D721Med (cell line): ENCODE measurements around the gene CSTA.
A peak's percentile ranks its signal among the peaks of the same experiment; 100 is the strongest.

Experiments used
- DNase-seq: peaks from one replicate; pipeline ENCODE4 v3.0.0; 2011; ENCODE audit warnings: low spot score; ENCODE audit not compliant: insufficient read length
- FAIRE-seq: peaks from 2 replicates; lab custom pipeline; 2011; peaks lifted over from hg19 to GRCh38; lab: Jason Lieb, UNC
- TF ChIP-seq, protein P1 (sequence below): IDR thresholded peaks from 2 replicates; pipeline ENCODE4 v1.5.1; 2012; ENCODE audit warnings: mild to moderate bottlenecking, control low read depth; ENCODE audit not compliant: insufficient read depth; ENCODE audit errors: missing control alignments

The CSTA gene

DNA sequence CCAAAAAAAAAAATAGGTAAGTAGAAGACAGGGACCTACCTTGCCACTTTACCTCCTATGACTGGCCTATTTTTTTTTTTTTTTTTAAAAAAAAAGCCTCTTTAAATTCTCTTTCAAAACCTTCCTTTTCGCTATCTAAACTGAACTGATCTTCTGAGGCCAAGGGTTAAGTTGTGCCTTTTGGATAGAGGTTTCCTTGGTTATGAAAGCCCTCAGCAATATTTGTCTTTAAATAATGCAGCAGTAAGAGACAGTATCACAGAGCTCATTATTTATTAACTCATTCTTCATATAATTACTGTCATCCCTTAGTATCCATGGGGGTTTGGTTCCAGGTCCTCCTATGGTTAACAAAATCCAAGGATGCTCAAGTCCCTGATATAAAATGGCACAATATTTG, 49.0 kb downstream of the CSTA start:
- FAIRE-seq (no peak), DNase-seq (no peak)
- TF ChIP-seq, protein P1, sequence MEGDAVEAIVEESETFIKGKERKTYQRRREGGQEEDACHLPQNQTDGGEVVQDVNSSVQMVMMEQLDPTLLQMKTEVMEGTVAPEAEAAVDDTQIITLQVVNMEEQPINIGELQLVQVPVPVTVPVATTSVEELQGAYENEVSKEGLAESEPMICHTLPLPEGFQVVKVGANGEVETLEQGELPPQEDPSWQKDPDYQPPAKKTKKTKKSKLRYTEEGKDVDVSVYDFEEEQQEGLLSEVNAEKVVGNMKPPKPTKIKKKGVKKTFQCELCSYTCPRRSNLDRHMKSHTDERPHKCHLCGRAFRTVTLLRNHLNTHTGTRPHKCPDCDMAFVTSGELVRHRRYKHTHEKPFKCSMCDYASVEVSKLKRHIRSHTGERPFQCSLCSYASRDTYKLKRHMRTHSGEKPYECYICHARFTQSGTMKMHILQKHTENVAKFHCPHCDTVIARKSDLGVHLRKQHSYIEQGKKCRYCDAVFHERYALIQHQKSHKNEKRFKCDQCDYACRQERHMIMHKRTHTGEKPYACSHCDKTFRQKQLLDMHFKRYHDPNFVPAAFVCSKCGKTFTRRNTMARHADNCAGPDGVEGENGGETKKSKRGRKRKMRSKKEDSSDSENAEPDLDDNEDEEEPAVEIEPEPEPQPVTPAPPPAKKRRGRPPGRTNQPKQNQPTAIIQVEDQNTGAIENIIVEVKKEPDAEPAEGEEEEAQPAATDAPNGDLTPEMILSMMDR: no peak

DNA sequence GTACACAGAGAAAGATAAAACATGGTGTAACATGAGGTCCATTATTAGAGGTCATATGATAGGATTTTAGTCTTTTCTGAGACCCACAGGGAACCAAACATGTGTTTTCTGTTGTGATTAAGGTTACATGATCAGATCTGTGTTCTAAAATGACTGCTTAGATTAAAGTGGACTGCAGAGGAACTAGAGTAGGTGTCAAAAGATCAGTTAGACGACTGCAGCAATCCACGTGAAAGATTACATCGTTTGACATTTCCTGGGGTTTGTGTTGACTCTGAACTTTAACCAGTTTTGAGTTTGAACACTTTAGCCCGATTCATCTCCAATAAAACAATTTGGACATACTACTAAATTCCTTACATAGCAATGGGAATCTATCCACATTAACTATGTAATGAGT, 52.9 kb downstream of the CSTA start:
- no peak for DNase-seq
- TF ChIP-seq, protein P1: no peak
- no peak for FAIRE-seq

DNA sequence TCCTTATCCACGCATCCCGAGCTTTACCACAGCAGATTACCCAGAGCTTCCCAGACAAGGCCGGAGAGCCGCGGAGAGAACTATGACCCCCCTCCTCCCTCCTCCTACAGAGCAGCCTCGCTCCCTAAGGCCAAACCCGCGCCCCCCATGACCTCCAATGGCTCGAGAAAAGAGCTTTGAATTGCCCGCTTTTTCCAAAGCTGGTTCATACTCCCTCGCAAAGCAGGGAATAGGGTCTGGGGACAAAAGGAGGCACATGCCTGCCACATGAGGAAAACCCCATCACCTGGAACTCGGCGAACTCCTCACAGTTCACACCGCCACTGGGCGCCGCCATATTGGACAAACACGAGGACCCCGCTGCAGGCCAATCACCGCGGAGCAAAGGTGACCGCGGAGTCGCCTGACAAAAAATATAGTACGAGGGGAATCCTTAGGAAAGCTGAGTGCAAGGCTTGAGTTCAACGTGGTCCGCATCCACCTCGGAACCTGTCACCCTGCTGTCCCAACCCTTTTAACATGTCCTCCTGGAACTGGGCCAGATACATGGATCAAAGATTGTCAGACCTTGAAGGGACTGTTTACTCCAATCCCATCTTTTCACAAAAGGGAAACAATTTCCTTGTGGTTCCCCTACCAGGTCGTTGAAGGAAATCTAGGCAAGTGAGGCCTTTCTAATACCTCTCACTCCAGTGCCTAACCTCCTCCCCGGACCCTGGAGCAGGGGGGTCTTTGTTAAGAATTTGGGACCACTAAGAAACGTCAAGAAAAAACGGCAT, 58.0 kb downstream of the CSTA start, which contains the start of gene MIX23:
Gene MIX23 (minus strand): TSS at position 344 of the 779 bp plus-strand sequence. CDS start 7 bp downstream, at position 337.
- FAIRE-seq: no peak
- TF ChIP-seq, protein P1: no peak
- peak; percentile 43 for DNase-seq

DNA sequence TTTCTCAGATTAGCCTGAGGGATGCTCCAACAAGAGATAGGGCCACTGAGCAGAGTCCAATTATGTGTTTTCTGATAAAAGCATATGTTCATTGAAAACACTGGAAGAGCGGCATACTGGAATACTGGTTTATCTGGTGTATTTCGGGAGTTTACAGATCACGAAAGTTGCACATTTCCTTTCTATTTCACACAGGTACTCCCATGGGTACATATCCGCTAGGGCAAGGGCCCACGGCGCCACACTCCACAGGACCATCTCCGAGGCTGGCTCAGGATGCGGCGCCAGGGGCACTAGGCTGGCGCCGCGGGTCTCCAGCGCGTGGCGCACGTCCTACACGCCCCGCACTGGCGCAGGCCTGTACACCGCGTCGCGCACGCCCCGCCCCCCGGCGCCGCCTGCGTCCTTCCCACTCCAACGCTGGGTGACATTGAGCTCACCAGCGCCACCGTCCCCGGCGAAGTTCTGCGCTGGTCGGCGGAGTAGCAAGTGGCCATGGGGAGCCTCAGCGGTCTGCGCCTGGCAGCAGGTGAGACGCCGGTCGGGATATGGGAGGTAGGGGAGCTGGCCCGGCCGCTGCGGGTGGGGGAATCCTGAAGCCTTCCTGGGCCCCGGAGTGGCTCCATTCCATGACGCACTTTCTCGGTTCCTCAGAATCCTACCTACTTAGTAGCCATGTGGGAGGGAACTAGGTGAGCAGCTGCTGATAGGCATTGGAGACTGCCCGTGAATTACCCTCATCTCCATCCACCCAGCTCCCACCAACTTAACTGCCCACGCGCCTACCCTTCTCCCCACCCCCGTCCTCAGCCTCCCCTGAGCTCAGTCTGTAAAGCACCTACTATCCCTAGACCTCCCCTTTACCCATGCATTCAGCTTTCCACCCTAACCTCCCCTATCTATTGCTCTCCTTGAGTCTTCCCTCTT, 59.0 kb downstream of the CSTA start, which contains the start of gene FAM162A:
Gene FAM162A (plus strand): TSS at position 412 of the 927 bp plus-strand sequence. CDS start 84 bp downstream, at position 496.
- TF ChIP-seq, protein P1: peak; percentile 71
- no peak for FAIRE-seq
- peak; percentile 63 for DNase-seq

DNA sequence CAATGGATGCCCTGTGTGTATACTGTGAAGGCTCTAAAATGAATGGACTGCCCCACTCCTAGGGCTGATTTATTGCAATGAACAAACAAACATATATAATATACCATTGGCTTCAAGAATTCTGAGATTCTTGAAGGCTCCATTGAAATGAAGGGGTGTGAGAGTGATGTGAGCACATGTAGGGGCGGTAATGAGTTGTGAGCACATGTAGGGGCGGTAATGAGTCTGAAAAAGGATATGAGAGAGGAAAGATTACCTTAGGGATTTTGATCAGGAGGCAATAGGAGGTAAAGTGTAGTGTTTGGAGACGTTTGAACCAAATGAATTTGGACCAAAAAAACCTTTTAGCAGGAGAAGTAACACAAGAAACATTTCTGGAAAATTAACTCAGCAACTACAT, 62.7 kb downstream of the CSTA start:
- FAIRE-seq (no peak), DNase-seq (no peak)
- TF ChIP-seq, protein P1: no peak

DNA sequence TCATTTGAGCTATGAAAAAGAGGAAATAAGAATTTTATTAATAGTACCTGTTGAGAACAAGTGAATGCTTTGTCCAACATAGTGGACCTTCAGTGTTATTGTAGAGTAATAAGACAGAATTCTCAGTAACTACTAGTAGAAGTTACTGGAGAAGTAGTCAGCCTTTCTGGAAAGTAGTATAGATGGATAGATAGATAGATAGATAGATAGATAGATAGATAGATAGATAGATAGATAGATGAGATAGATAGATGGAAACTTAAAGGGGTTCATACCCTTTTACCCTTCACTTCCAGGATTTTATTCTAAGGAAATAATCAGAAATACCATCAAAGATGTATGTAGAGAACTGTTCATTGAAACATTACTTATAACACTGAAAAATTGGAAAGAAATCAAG, 64.1 kb downstream of the CSTA start:
- FAIRE-seq (no peak), DNase-seq (no peak)
- TF ChIP-seq, protein P1: no peak
